WTC11 (cell line): Measurements from ENCODE around the gene TCF7.

Source experiments
- ATF3 ChIP-seq: sonication (generic); formaldehyde crosslinking; conservative IDR thresholded peaks from 2 replicates; pipeline ENCODE4 v1.8.1; 2022; ENCODE audit warnings: mild to moderate bottlenecking, missing genetic modification reagents
- CTCF ChIP-seq: fragments of 200-600 bp; IDR thresholded peaks from 2 replicates; pipeline ENCODE4 v1.8.0; 2022; ENCODE audit warnings: antibody characterized with exemption
- E2F4 ChIP-seq: sonication (generic); formaldehyde crosslinking; IDR thresholded peaks from 2 replicates; pipeline ENCODE4 v1.8.1; 2022; ENCODE audit warnings: low read depth, mild to moderate bottlenecking, moderate library complexity, missing genetic modification reagents, borderline replicate concordance
- ELF4 ChIP-seq: sonication (generic); formaldehyde crosslinking; IDR thresholded peaks from 2 replicates; pipeline ENCODE4 v1.8.1; 2022; ENCODE audit warnings: low read depth, mild to moderate bottlenecking, moderate library complexity, missing genetic modification reagents
- ETV6 ChIP-seq: sonication (generic); formaldehyde crosslinking; IDR thresholded peaks from 2 replicates; pipeline ENCODE4 v1.8.1; 2022; ENCODE audit warnings: mild to moderate bottlenecking, missing genetic modification reagents
- HMGXB4 ChIP-seq: sonication (generic); formaldehyde crosslinking; IDR thresholded peaks from 2 replicates; pipeline ENCODE4 v1.8.1; 2023; ENCODE audit warnings: mild to moderate bottlenecking, moderate library complexity, missing genetic modification reagents
- KAT7 ChIP-seq: sonication (generic); formaldehyde crosslinking; IDR thresholded peaks from 2 replicates; pipeline ENCODE4 v1.8.1; 2023; ENCODE audit warnings: missing genetic modification reagents, mild to moderate bottlenecking, borderline replicate concordance
- MXD4 ChIP-seq: fragments of 250-450 bp; sonication (Bioruptor Pico); IDR thresholded peaks from 2 replicates; pipeline ENCODE4 v1.8.0; 2021; ENCODE audit warnings: mild to moderate bottlenecking, moderate library complexity, borderline replicate concordance
- NFYB ChIP-seq: sonication (generic); formaldehyde crosslinking; conservative IDR thresholded peaks from 2 replicates; pipeline ENCODE4 v1.8.0; 2022; ENCODE audit warnings: low read depth, missing genetic modification reagents
- ZNF121 ChIP-seq: sonication (generic); formaldehyde crosslinking; IDR thresholded peaks from 2 replicates; pipeline ENCODE4 v1.8.0; 2023; ENCODE audit warnings: missing genetic modification reagents
- ZNF219 ChIP-seq: sonication (generic); formaldehyde crosslinking; IDR thresholded peaks from 2 replicates; pipeline ENCODE4 v1.8.0; 2023; ENCODE audit warnings: missing genetic modification reagents, mild to moderate bottlenecking, borderline replicate concordance
- ZNF532 ChIP-seq: fragments of 250-450 bp; sonication (Bioruptor Pico); IDR thresholded peaks from 2 replicates; pipeline ENCODE4 v1.9.0; 2021; ENCODE audit warnings: mild to moderate bottlenecking, borderline replicate concordance
- TF ChIP-seq, protein P1 (sequence below): sonication (generic); formaldehyde crosslinking; IDR thresholded peaks from 2 replicates; pipeline ENCODE4 v1.8.0; 2022; ENCODE audit warnings: mild to moderate bottlenecking, missing genetic modification reagents
- TF ChIP-seq, protein P2 (sequence below): sonication (generic); formaldehyde crosslinking; IDR thresholded peaks from 2 replicates; pipeline ENCODE4 v1.8.0; 2022; ENCODE audit warnings: mild to moderate bottlenecking, missing genetic modification reagents

- TF ChIP-seq ZNF532 (CRISPR knock-in tag) (no peak), ATF3 (no peak), CTCF (no peak), ZNF219 (CRISPR knock-in tag) (no peak), ZNF121 (CRISPR knock-in tag) (no peak), ETV6 (CRISPR knock-in tag) (no peak), KAT7 (CRISPR knock-in tag) (no peak), ELF4 (CRISPR knock-in tag) (no peak), E2F4 (CRISPR knock-in tag) (no peak), MXD4 (CRISPR knock-in tag) (no peak), HMGXB4 (CRISPR knock-in tag) (no peak), NFYB (CRISPR knock-in tag) (no peak)
- TF ChIP-seq, protein P1, sequence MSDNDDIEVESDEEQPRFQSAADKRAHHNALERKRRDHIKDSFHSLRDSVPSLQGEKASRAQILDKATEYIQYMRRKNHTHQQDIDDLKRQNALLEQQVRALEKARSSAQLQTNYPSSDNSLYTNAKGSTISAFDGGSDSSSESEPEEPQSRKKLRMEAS (CRISPR knock-in tag) = no peak
- TF ChIP-seq, protein P2, sequence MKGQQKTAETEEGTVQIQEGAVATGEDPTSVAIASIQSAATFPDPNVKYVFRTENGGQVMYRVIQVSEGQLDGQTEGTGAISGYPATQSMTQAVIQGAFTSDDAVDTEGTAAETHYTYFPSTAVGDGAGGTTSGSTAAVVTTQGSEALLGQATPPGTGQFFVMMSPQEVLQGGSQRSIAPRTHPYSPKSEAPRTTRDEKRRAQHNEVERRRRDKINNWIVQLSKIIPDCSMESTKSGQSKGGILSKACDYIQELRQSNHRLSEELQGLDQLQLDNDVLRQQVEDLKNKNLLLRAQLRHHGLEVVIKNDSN (CRISPR knock-in tag) = no peak
These were observed 81.2 kb downstream of the TCF7 start for GRCh38 chr5:134195666-134196065.
